LNCaP clone FGC (cell line): ENCODE data around the gene MAD1L1.

Experiments
- DNase-seq: peaks from one replicate; pipeline ENCODE4 v3.0.0-alpha.2; 2011; ENCODE audit warnings: low read depth
- H3K4me3 ChIP-seq: 2 replicates; pipeline ENCODE4 v1.5.1; 2011; ENCODE audit warnings: mild to moderate bottlenecking, low read depth, low read length, control low read depth
- TF ChIP-seq, protein P1 (sequence below): IDR thresholded peaks from 2 replicates; pipeline ENCODE4 v1.5.1; 2012; ENCODE audit warnings: mild to moderate bottlenecking; ENCODE audit not compliant: control insufficient read depth, insufficient read depth; ENCODE audit errors: extremely low read depth

Gene MAD1L1

GRCh38 chr7:2132243-2132642 lies 100.5 kb downstream of the MAD1L1 start:
- DNase-seq: no peak
- H3K4me3 ChIP-seq: no peak overlapping the region
- TF ChIP-seq, protein P1, sequence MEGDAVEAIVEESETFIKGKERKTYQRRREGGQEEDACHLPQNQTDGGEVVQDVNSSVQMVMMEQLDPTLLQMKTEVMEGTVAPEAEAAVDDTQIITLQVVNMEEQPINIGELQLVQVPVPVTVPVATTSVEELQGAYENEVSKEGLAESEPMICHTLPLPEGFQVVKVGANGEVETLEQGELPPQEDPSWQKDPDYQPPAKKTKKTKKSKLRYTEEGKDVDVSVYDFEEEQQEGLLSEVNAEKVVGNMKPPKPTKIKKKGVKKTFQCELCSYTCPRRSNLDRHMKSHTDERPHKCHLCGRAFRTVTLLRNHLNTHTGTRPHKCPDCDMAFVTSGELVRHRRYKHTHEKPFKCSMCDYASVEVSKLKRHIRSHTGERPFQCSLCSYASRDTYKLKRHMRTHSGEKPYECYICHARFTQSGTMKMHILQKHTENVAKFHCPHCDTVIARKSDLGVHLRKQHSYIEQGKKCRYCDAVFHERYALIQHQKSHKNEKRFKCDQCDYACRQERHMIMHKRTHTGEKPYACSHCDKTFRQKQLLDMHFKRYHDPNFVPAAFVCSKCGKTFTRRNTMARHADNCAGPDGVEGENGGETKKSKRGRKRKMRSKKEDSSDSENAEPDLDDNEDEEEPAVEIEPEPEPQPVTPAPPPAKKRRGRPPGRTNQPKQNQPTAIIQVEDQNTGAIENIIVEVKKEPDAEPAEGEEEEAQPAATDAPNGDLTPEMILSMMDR: no peak

GRCh38 chr7:2131800-2132199 lies 100.9 kb downstream of the MAD1L1 start:
- DNase-seq: no peak
- TF ChIP-seq, protein P1: no peak
- H3K4me3 ChIP-seq: no peak overlapping the region

GRCh38 chr7:2131341-2131740 lies 101.4 kb downstream of the MAD1L1 start:
- no peak for DNase-seq
- TF ChIP-seq, protein P1: no peak
- H3K4me3 ChIP-seq: no peak overlapping the region

DNA sequence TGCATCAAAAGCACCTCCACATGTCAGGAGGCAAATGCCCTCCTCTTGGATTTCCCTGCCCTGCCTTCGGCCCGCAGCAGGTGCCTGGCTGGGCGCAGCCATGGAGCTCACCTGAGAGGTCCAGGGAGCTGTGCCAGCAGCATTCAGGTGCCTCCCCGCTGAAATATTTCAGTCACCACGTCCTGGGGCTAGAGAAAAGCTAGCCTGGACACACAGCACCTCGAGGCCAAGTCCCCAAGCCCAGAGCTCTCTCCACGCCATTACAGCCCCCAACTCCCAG lies 102.7 kb downstream of the MAD1L1 start:
- no peak for DNase-seq
- no peak overlapping the region for H3K4me3 ChIP-seq
- TF ChIP-seq, protein P1: no peak

- TF ChIP-seq, protein P1: no peak
- DNase-seq: no peak
- no peak overlapping the region for H3K4me3 ChIP-seq
Measured at GRCh38 chr7:2129323-2130095, 103.2 kb downstream of the MAD1L1 start.

GRCh38 chr7:2128601-2129322 lies 104.0 kb downstream of the MAD1L1 start:
- no peak for DNase-seq
- TF ChIP-seq, protein P1: no peak

More at GRCh38 chr7:2128601-2129322, 104.0 kb downstream of the MAD1L1 start:
- H3K4me3 ChIP-seq: no peak overlapping the region
